Measurements from ENCODE around the gene SKOR1. TPM values are rescaled to one million over a fixed set of nuclear protein-coding genes. Genes with fewer than 3 reads are reported as not detected.

SKOR1 gene
- total RNA-seq, 1 experiment from 2014 or later = 0.81 TPM

DNA sequence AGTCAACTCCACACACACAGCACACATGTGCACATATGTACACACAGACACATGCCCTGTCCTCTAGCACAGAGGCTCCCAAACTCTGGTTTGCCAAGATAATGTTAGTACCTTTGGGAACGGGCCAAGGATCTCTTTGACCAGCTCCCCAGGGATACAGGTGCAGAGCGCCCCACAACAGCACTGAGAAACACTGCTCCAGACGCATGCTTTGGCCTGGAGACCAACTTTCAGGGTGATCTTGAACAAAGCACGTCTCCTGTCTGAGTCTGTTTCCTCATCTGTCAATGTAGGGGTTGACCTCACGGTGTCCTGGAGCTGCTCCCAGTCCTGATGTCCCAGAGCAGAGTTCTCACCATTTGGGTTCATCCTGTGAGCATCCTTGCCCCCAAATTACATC lies 15.9 kb upstream of the SKOR1 start:
- no peak overlapping the region for H3K9ac ChIP-seq (ENCODE audit: low read length)
- H3K4me3 ChIP-seq (replicated peaks in 1 of 2; ENCODE audit: low read depth in 1 of 2, low read length in 2 of 2) = no peak overlapping the region
- no peak overlapping the region for H2AFZ ChIP-seq (ENCODE audit: low read depth, low read length, poor library complexity, severe bottlenecking)
- no TSS peak for BruUV-seq (replicated peaks)
- no peak overlapping the region for H3K27ac ChIP-seq (ENCODE audit: low read depth, low read length)
- intact Hi-C loops (cut with micrococcal nuclease) = no loop called here
- TF ChIP-seq, protein P1, sequence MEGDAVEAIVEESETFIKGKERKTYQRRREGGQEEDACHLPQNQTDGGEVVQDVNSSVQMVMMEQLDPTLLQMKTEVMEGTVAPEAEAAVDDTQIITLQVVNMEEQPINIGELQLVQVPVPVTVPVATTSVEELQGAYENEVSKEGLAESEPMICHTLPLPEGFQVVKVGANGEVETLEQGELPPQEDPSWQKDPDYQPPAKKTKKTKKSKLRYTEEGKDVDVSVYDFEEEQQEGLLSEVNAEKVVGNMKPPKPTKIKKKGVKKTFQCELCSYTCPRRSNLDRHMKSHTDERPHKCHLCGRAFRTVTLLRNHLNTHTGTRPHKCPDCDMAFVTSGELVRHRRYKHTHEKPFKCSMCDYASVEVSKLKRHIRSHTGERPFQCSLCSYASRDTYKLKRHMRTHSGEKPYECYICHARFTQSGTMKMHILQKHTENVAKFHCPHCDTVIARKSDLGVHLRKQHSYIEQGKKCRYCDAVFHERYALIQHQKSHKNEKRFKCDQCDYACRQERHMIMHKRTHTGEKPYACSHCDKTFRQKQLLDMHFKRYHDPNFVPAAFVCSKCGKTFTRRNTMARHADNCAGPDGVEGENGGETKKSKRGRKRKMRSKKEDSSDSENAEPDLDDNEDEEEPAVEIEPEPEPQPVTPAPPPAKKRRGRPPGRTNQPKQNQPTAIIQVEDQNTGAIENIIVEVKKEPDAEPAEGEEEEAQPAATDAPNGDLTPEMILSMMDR (IDR thresholded peaks at IDR 0.05 in 2 of 3, conservative IDR thresholded peaks at IDR 0.05 in 1 of 3; ENCODE audit: borderline replicate concordance in 1 of 3, insufficient read depth in 1 of 3, low read depth in 2 of 3, low read length in 2 of 3) = no peak
- TF ChIP-seq SIN3A (IDR thresholded peaks at IDR 0.05; ENCODE audit: low read depth) (no peak), SP1 (IDR thresholded peaks at IDR 0.05; ENCODE audit: low read depth) (no peak)
- H3K9me2 ChIP-seq (ENCODE audit: insufficient read depth) = no peaks in the 10 kb centered on the region
- POLR2A ChIA-PET = no interaction called here
- H4K20me1 ChIP-seq (ENCODE audit: insufficient read depth) = no peaks in the 10 kb centered on the region
- DNase-seq (ENCODE audit: low read depth, low spot score) (no peak), ATAC-seq (no peak)
- H3K4me2 ChIP-seq (ENCODE audit: low read length) = no peak overlapping the region
- no peaks in the 10 kb centered on the region for H3K36me3 ChIP-seq (ENCODE audit: control insufficient read depth in 1 of 2, insufficient read depth in 2 of 2, low read length in 2 of 2)
- H3K4me1 ChIP-seq (ENCODE audit: control insufficient read depth in 1 of 2, insufficient read depth in 2 of 2, low read length in 2 of 2) = no peaks in the 10 kb centered on the region
- RAD21 ChIA-PET (ENCODE audit: low non-redundant PET in 1 of 2, low total read pairs in 2 of 2, uncharacterized antibody in 2 of 2, unreplicated experiment in 2 of 2) = no interaction called here
- CTCF ChIA-PET = no interaction called here
- H3K9me3 ChIP-seq (ENCODE audit: control insufficient read depth in 1 of 2, insufficient read depth in 1 of 2, low read depth in 1 of 2, low read length in 2 of 2) = no peaks in the 10 kb centered on the region
- no peaks in the 10 kb centered on the region for H3K27me3 ChIP-seq (ENCODE audit: insufficient read depth, low read length)
- H3K79me2 ChIP-seq (ENCODE audit: insufficient read depth, low read length) = no peaks in the 10 kb centered on the region

DNA sequence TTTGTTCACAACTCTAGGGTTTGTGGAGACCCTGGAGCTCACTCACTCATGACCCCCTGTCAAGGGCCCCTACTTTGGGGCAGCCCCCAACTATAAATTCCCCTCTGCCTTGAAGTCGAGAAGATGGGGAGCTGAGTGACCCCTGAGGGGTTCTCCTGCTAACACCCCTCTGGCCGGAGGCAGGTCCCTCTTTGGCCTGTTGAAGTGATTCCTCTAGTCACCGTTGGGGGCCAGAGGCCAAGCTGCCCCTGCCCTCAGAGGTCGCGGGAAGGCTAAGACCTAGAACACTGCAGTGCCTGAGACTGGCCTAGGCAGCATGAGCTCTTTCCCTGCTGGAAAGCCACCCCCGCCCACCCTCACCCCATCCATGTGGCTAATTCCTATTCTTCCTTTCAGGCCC lies 15.4 kb upstream of the SKOR1 start:
- intact Hi-C loops (cut with micrococcal nuclease) = no loop called here
- H4K20me1 ChIP-seq (ENCODE audit: insufficient read depth) = no peaks in the 10 kb centered on the region
- CTCF ChIA-PET = no interaction called here
- no peak overlapping the region for H2AFZ ChIP-seq (ENCODE audit: low read depth, low read length, poor library complexity, severe bottlenecking)
- H3K9ac ChIP-seq (ENCODE audit: low read length) = no peak overlapping the region
- no TSS peak for BruUV-seq (replicated peaks)
- H3K4me2 ChIP-seq (ENCODE audit: low read length) = no peak overlapping the region
- POLR2A ChIA-PET = no interaction called here
- no peaks in the 10 kb centered on the region for H3K79me2 ChIP-seq (ENCODE audit: insufficient read depth, low read length)
- H3K27ac ChIP-seq (ENCODE audit: low read depth, low read length) = no peak overlapping the region
- H3K27me3 ChIP-seq (ENCODE audit: insufficient read depth, low read length) = no peaks in the 10 kb centered on the region
- no peak for ATAC-seq
- TF ChIP-seq, protein P2, sequence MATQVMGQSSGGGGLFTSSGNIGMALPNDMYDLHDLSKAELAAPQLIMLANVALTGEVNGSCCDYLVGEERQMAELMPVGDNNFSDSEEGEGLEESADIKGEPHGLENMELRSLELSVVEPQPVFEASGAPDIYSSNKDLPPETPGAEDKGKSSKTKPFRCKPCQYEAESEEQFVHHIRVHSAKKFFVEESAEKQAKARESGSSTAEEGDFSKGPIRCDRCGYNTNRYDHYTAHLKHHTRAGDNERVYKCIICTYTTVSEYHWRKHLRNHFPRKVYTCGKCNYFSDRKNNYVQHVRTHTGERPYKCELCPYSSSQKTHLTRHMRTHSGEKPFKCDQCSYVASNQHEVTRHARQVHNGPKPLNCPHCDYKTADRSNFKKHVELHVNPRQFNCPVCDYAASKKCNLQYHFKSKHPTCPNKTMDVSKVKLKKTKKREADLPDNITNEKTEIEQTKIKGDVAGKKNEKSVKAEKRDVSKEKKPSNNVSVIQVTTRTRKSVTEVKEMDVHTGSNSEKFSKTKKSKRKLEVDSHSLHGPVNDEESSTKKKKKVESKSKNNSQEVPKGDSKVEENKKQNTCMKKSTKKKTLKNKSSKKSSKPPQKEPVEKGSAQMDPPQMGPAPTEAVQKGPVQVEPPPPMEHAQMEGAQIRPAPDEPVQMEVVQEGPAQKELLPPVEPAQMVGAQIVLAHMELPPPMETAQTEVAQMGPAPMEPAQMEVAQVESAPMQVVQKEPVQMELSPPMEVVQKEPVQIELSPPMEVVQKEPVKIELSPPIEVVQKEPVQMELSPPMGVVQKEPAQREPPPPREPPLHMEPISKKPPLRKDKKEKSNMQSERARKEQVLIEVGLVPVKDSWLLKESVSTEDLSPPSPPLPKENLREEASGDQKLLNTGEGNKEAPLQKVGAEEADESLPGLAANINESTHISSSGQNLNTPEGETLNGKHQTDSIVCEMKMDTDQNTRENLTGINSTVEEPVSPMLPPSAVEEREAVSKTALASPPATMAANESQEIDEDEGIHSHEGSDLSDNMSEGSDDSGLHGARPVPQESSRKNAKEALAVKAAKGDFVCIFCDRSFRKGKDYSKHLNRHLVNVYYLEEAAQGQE (IDR thresholded peaks at IDR 0.05; ENCODE audit: low read depth) = no peak
- TF ChIP-seq RAD21 (IDR thresholded peaks at IDR 0.05; ENCODE audit: low read depth) (no peak), ZNF274 (IDR thresholded peaks at IDR 0.05; ENCODE audit: low read depth, low read length) (no peak), ZFX (IDR thresholded peaks at IDR 0.05) (no peak), EZH2phosphoT487 (IDR thresholded peaks at IDR 0.05; ENCODE audit: borderline replicate concordance) (no peak)
- DNase-seq (ENCODE audit: low read depth, low spot score) = no peak
- H3K4me3 ChIP-seq (replicated peaks in 1 of 2; ENCODE audit: low read depth in 1 of 2, low read length in 2 of 2) = no peak overlapping the region
- RAD21 ChIA-PET (ENCODE audit: low non-redundant PET in 1 of 2, low total read pairs in 2 of 2, uncharacterized antibody in 2 of 2, unreplicated experiment in 2 of 2) = no interaction called here
- H3K9me3 ChIP-seq (ENCODE audit: control insufficient read depth in 1 of 2, insufficient read depth in 1 of 2, low read depth in 1 of 2, low read length in 2 of 2) = no peaks in the 10 kb centered on the region
- no peaks in the 10 kb centered on the region for H3K9me2 ChIP-seq (ENCODE audit: insufficient read depth)
- H3K36me3 ChIP-seq (ENCODE audit: control insufficient read depth in 1 of 2, insufficient read depth in 2 of 2, low read length in 2 of 2) = no peaks in the 10 kb centered on the region
- no peaks in the 10 kb centered on the region for H3K4me1 ChIP-seq (ENCODE audit: control insufficient read depth in 1 of 2, insufficient read depth in 2 of 2, low read length in 2 of 2)

Data from HCT116 (cell line).